Aorta (tissue), 5 donors: ENCODE results near the gene GFRA4. TPM values are rescaled to one million over a fixed set of nuclear protein-coding genes. Genes with fewer than 3 reads are reported as not detected.

Source experiments
- ATAC-seq: fragments of 200-7000 bp; cut with Tn5 transposase; one replicate; pipeline ENCODE4 v1.9.1; 2022; ENCODE audit warnings: moderate library complexity; ENCODE audit not compliant: low FRiP score
- DNase-seq, 2 donors: peaks; one replicate each; pipeline ENCODE4 v3.0.0-alpha.2; 2020
- H3K27ac ChIP-seq, 2 donors: one replicate each; pipeline ENCODE4 v1.5.1; 2013; ENCODE audit warnings: low read length in 2 of 2, mild to moderate bottlenecking in 2 of 2, moderate library complexity in 2 of 2, control low read depth in 1 of 2, inconsistent platforms in 1 of 2, low read depth in 1 of 2
- H3K27me3 ChIP-seq, 2 donors: one replicate each; pipeline ENCODE4 v1.6.1; 2013; ENCODE audit warnings: control low read depth in 1 of 2, low read length in 1 of 2, mild to moderate bottlenecking in 1 of 2, moderate library complexity in 1 of 2; ENCODE audit not compliant: insufficient read depth in 2 of 2, control insufficient read depth in 1 of 2
- H3K36me3 ChIP-seq, 2 donors: one replicate each; pipeline ENCODE4 v1.6.1; 2013; ENCODE audit warnings: control low read depth in 1 of 2, low read length in 1 of 2, mild to moderate bottlenecking in 1 of 2; ENCODE audit not compliant: insufficient read depth in 2 of 2, control insufficient read depth in 1 of 2
- H3K4me1 ChIP-seq, 2 donors: one replicate each; pipeline ENCODE4 v1.6.1; 2013; ENCODE audit warnings: low read length in 2 of 2, control low read depth in 1 of 2, mild to moderate bottlenecking in 1 of 2, moderate library complexity in 1 of 2; ENCODE audit not compliant: insufficient read depth in 2 of 2, control insufficient read depth in 1 of 2
- H3K4me3 ChIP-seq, 2 donors: one replicate each; pipeline ENCODE4 v1.5.1; 2013; ENCODE audit warnings: low read length in 2 of 2, control low read depth in 1 of 2, mild to moderate bottlenecking in 1 of 2
- H3K9me3 ChIP-seq: one replicate; pipeline ENCODE4 v1.6.1; 2013; ENCODE audit warnings: mild to moderate bottlenecking, low read length; ENCODE audit not compliant: control insufficient read depth
- WGBS, 2 donors: extraction: QIAGEN DNeasy Blood & Tissue Kit; methylation state at CpG; one replicate each; pipeline ENCODE4 v1.1.7; 2013; 5-methylcytosine and 5-hydroxymethylcytosine counted together
- intact Hi-C, 2 donors: fragments of 100-400 bp; cut with DNase I; formaldehyde crosslinking; loops; one replicate each; pipeline versions ENCODE4 v1.14.2 to v1.15.0; 2022
- polyA plus RNA-seq, 2 donors: library from polyadenylated mRNA; stranded (reverse); fragments of 200-250 nt; gene quantifications; one replicate each; pipeline ENCODE4 v1.2.3, GENCODE V29; 2013
- total RNA-seq, 2 donors: library from RNA; stranded (reverse); fragmentation: NEBNext Ultra II Directional; extraction: Animal tissue kit (Norgen Biotek cat#: 25700); gene quantifications; one replicate each; pipeline ENCODE4 v1.2.1, GENCODE V29; 2021
- donor health status: healthy with polysubstance abuse.
- donor health status: Bipolar disorder and iron deficiency.
- donor health status: DM: no; HTN: no; CAD: no.
- donor health status: DM: no; HTN: no; CAD: no.
- donor health status: DM: yes; HTN: yes; CAD: no.

Gene GFRA4
- total and polyA plus RNA-seq, 4 donors, result not detected

- Histone ChIP-seq H3K36me3 (no peaks in the 10 kb centered on the region), H3K4me1 (no peaks in the 10 kb centered on the region), H3K9me3 (no peaks in the 10 kb centered on the region), H3K27ac (peak overlapping the region; percentile 49 to 88), H3K27me3 (no peaks in the 10 kb centered on the region), H3K4me3 (peak overlapping the region; percentile 20 to 45)
- ATAC-seq (peak; percentile 81), DNase-seq (peak; percentile 63 to 92)
- WGBS, 2 donors, result 18 to 26% methylated on average over 18 of the region's 18 CpGs
- intact Hi-C loops, result loop anchor here (5.0 to 10.0 kb wide), 3 partner anchors 72 to 165 kb away; partner anchors contain the start of genes MAVS (in 2 of the 2) and ADISSP (in 1 of the 2)
Measured at GRCh38 chr20:3679749-3680700, 16.8 kb upstream of the GFRA4 start.

GRCh38 chr20:3678856-3679720 is 15.9 kb upstream of the GFRA4 start:
- Histone ChIP-seq H3K4me1 (no peaks in the 10 kb centered on the region), H3K9me3 (no peaks in the 10 kb centered on the region), H3K27me3 (no peaks in the 10 kb centered on the region), H3K4me3 (no peak overlapping the region), H3K36me3 (no peaks in the 10 kb centered on the region), H3K27ac (peak overlapping the region; percentile 49 to 64)
- 70 to 80% methylated on average over 14 of the region's 14 CpGs for WGBS, 2 donors
- ATAC-seq (no peak), DNase-seq (no peak)
- intact Hi-C loops, result loop anchor here (5.0 to 10.0 kb wide), 3 partner anchors 73 to 166 kb away; partner anchors contain the start of genes ADISSP (in 1 of the 2) and MAVS (in 1 of the 2)

GRCh38 chr20:3678198-3678597 is 15.0 kb upstream of the GFRA4 start:
- Histone ChIP-seq H3K9me3 (no peaks in the 10 kb centered on the region), H3K27ac (peak overlapping the region in 1 of 2 donors; percentile 58), H3K4me1 (no peaks in the 10 kb centered on the region), H3K4me3 (no peak overlapping the region), H3K36me3 (no peaks in the 10 kb centered on the region), H3K27me3 (no peaks in the 10 kb centered on the region)
- ATAC-seq (no peak), DNase-seq (no peak)
- intact Hi-C loops, result loop anchor here (5.0 to 10.0 kb wide), 3 partner anchors 74 to 167 kb away; partner anchors contain the start of genes ADISSP (in 1 of the 2) and MAVS (in 1 of the 2)
- 14 to 29% methylated on average over 2 of the region's 2 CpGs for WGBS, 2 donors

- no peaks in the 10 kb centered on the region for H3K9me3 ChIP-seq
- DNase-seq (no peak), ATAC-seq (no peak)
- WGBS, 2 donors, result 12% methylated on average over 7 to 8 of the region's 8 CpGs
- peak overlapping the region in 1 of 2 donors; percentile 58 for H3K27ac ChIP-seq
- no peaks in the 10 kb centered on the region for H3K36me3 ChIP-seq
- intact Hi-C loops, result loop anchor here (2.0 to 10.0 kb wide), 4 partner anchors 33 to 167 kb away; partner anchors contain the start of genes ADISSP (in 1 of the 2) and MAVS (in 1 of the 2)
- H3K4me1 ChIP-seq, result no peaks in the 10 kb centered on the region
- no peak overlapping the region for H3K4me3 ChIP-seq
- H3K27me3 ChIP-seq, result no peaks in the 10 kb centered on the region
Measured at GRCh38 chr20:3677733-3678132, 14.5 kb upstream of the GFRA4 start.

GRCh38 chr20:3674995-3675900 is 12.0 kb upstream of the GFRA4 start:
- ATAC-seq, result no peak
- intact Hi-C loops, result loop anchor here (5.0 to 10.0 kb wide), 3 partner anchors 77 to 170 kb away; partner anchors contain the start of genes ADISSP (in 1 of the 2) and MAVS (in 1 of the 2)
- H3K27me3 ChIP-seq, result no peaks in the 10 kb centered on the region
- no peaks in the 10 kb centered on the region for H3K36me3 ChIP-seq
- no peak for DNase-seq
- WGBS, 2 donors, result 83% methylated on average over 12 to 13 of the region's 13 CpGs
- no peaks in the 10 kb centered on the region for H3K4me1 ChIP-seq
- H3K4me3 ChIP-seq, result no peak overlapping the region
- no peaks in the 10 kb centered on the region for H3K9me3 ChIP-seq
- no peak overlapping the region for H3K27ac ChIP-seq

GRCh38 chr20:3674447-3674846 is 11.2 kb upstream of the GFRA4 start:
- H3K27ac ChIP-seq, result no peak overlapping the region
- no peaks in the 10 kb centered on the region for H3K4me1 ChIP-seq
- 86 to 88% methylated on average over 10 of the region's 10 CpGs for WGBS, 2 donors
- H3K27me3 ChIP-seq, result no peaks in the 10 kb centered on the region
- no peaks in the 10 kb centered on the region for H3K9me3 ChIP-seq
- no peak overlapping the region for H3K4me3 ChIP-seq
- DNase-seq (no peak), ATAC-seq (no peak)
- H3K36me3 ChIP-seq, result no peaks in the 10 kb centered on the region
- intact Hi-C loops, result loop anchor here in 1 of 2 donors (10.0 kb wide), 1 partner anchor 170 kb away; the partner anchor contains the start of gene MAVS

- intact Hi-C loops, result loop anchor here in 1 of 2 donors (10.0 kb wide), 1 partner anchor 171 kb away; the partner anchor contains the start of gene MAVS
Measured at GRCh38 chr20:3673221-3674070, 10.2 kb upstream of the GFRA4 start.

More at GRCh38 chr20:3673221-3674070, 10.2 kb upstream of the GFRA4 start:
- no peak overlapping the region for H3K4me3 ChIP-seq
- DNase-seq, result no peak
- WGBS, 2 donors, result 79% methylated on average over 85 to 90 of the region's 90 CpGs
- H3K9me3 ChIP-seq, result no peaks in the 10 kb centered on the region
- H3K4me1 ChIP-seq, result no peaks in the 10 kb centered on the region
- H3K27me3 ChIP-seq, result no peaks in the 10 kb centered on the region
- no peak overlapping the region for H3K27ac ChIP-seq
- H3K36me3 ChIP-seq, result no peaks in the 10 kb centered on the region
- ATAC-seq, result no peak
